Measurements from ENCODE around the gene CELA3A. TPM values are rescaled to one million over a fixed set of nuclear protein-coding genes. Genes with fewer than 3 reads are reported as not detected.
"Not testable (repeated sequence)": the region's sequence is repeated elsewhere in the genome, so short reads cannot be mapped to it uniquely, and the experiment has no call there.

Gene CELA3A
- total and polyA plus RNA-seq, 2 of the 8 experiments (the other 6 are each of a cell fraction or from before 2014, with no cell fraction given), result not detected

DNA sequence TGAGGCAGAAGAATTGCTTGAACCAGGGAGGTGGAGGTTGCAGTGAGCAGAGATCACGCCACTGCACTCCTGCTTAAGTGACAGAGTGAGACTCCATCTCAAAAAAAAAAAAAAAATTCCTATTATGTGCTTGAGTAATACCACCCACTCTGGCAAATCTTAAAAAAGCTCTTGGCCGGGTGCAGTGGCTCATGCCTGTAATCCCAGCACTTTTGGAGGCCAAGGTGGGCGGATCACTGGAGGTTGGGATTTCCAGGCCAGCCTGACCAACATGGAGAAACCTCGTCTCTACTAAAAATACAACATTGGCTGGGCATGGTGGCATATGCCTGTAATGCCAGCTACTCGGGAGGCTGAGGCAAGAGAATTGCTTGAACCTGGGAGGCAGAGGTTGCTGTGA is 33.4 kb downstream of the CELA3A start:
- not testable (repeated sequence) for FAIRE-seq
- POLR2A ChIA-PET (ENCODE audit: partially characterized antibody), result interaction anchor here (0.6 to 4.5 kb wide), 2 partner anchors 10 to 32 kb away, joined by 3 to 26 read pairs; no protein-coding TSS in a partner anchor

More for the DNA sequence above, 33.4 kb downstream of the CELA3A start:
- not testable (repeated sequence) for H2BK120ac ChIP-seq (replicated peaks; ENCODE audit: low read depth, low read length); H3K27me3 ChIP-seq (replicated peaks in 1 of 4; ENCODE audit: control insufficient read depth in 3 of 4, extremely low read depth in 1 of 4, insufficient read depth in 3 of 4, low read length in 3 of 4); H2BK5ac ChIP-seq (ENCODE audit: low read depth, low read length); H3K23ac ChIP-seq (ENCODE audit: insufficient read length); H3K4me2 ChIP-seq (ENCODE audit: insufficient read depth in 1 of 2, low read depth in 2 of 2, low read length in 2 of 2); H3K23me2 ChIP-seq (ENCODE audit: low read depth, low read length); H2BK20ac ChIP-seq (ENCODE audit: low read length); H4K8ac ChIP-seq (ENCODE audit: extremely low read depth, insufficient read depth, low read length); H3K4me1 ChIP-seq (replicated peaks in 1 of 4; ENCODE audit: control insufficient read depth in 3 of 4, insufficient read depth in 4 of 4, low read length in 3 of 4); H3K18ac ChIP-seq (ENCODE audit: extremely low read depth, low read length); H3K14ac ChIP-seq (ENCODE audit: insufficient read length); H2BK15ac ChIP-seq (ENCODE audit: low read length); H2AFZ ChIP-seq (ENCODE audit: low read length); H2AK5ac ChIP-seq (ENCODE audit: low read depth, low read length); H3K27ac ChIP-seq (ENCODE audit: low read depth, low read length); H3K4me3 ChIP-seq (ENCODE audit: extremely low read depth in 1 of 4, insufficient read depth in 2 of 4, low read depth in 3 of 4, low read length in 4 of 4); H3K4ac ChIP-seq (replicated peaks; ENCODE audit: insufficient read length, low read depth, low read length); H4K20me1 ChIP-seq (replicated peaks in 1 of 2; ENCODE audit: control insufficient read depth in 1 of 2, insufficient read depth in 2 of 2, low read length in 2 of 2); H3K9me3 ChIP-seq (ENCODE audit: insufficient read depth in 2 of 2, low read depth in 1 of 2, low read length in 1 of 2); H3K79me2 ChIP-seq (ENCODE audit: control insufficient read depth in 1 of 2, insufficient read depth in 2 of 2, low read length in 2 of 2); H3K36me3 ChIP-seq (ENCODE audit: control insufficient read depth in 2 of 4, insufficient read depth in 4 of 4, low read length in 3 of 4); H4K91ac ChIP-seq (replicated peaks; ENCODE audit: insufficient read length, low read length); H3K56ac ChIP-seq (replicated peaks; ENCODE audit: insufficient read length, low read depth, low read length); H3K79me1 ChIP-seq (ENCODE audit: low read depth, low read length); H4K5ac ChIP-seq (ENCODE audit: insufficient read length, low read depth, low read length); H2BK12ac ChIP-seq (ENCODE audit: low read depth, low read length); H3K9ac ChIP-seq (replicated peaks in 1 of 4; ENCODE audit: extremely low read depth in 1 of 4, low read depth in 3 of 4, low read length in 3 of 4); DNase-seq (ENCODE audit: low read depth in 1 of 2, low spot score in 2 of 2)
- CTCF ChIA-PET (ENCODE audit: partially characterized antibody), result interaction anchor here (0.8 kb wide), 1 partner anchor 17 kb away, joined by 4 read pairs; no protein-coding TSS in a partner anchor
- WGBS, 2 experiments (ENCODE audit: extremely low coverage in 1 of 2, insufficient coverage in 1 of 2, insufficient read length in 1 of 2, insufficient replicate concordance in 2 of 2, low coverage in 1 of 2, low lambda C conversion rate in 2 of 2, missing lambda C conversion rate in 1 of 2), result 87% methylated on average over 5 of the region's 5 CpGs; no CpG with 5 or more reads in 1 of the 2 experiments
